T-helper 9 cell (primary cell): ENCODE measurements around the gene SRBD1.

Experiments used
- DNase-seq: peaks from one replicate; pipeline ENCODE4 v3.0.0-alpha.2; 2020

SRBD1 gene

DNA sequence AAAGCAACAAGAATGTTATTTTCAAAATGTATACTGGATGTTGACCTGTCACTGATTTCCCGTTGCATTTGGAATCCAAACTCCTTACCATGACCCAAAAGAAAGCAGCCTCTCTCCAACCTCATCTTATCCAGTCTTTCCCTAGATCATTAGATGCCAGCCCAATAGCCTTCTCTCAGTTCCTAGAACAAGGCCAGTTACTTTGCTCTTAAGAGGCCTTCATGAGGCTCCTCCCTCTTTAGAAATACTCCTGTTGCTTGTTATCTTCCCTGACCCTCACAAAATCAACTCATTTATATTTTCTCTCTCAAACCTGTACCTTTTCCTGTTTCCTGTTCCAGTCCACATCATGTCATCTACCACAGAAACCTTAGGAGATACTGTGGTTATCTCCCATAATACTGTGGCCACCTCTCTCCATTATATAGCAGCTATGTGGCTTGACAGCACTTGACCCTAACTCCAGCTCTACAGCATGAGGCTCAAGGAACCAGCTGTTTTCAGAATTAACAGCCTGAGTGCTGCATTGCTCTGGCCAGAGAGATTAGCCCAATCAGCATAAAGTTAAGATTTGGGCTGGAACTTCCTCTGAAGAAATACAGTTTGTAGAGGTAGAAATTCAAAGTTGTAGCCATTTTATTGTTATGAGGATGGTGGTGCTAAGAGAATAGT, 22.8 kb downstream of the SRBD1 start:
- DNase-seq = no peak

DNA sequence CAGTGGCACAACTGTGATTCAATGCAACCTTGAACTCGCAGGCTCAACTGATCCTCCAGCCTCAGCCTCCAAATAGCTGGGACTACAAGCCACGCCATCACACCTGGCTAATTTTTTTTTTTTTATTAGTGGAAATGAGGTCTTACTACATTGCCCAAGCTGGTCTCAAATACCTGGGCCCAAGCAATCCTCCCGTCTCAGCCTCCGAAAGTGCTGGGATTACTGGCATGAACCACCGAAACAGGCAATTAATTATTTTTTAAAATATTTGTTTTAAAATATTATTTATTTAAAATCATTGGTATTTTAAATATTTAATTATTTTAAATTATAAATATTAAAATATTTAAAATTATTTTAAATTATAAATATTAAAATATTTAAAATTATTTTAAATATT, 24.5 kb downstream of the SRBD1 start:
- DNase-seq = no peak

DNA sequence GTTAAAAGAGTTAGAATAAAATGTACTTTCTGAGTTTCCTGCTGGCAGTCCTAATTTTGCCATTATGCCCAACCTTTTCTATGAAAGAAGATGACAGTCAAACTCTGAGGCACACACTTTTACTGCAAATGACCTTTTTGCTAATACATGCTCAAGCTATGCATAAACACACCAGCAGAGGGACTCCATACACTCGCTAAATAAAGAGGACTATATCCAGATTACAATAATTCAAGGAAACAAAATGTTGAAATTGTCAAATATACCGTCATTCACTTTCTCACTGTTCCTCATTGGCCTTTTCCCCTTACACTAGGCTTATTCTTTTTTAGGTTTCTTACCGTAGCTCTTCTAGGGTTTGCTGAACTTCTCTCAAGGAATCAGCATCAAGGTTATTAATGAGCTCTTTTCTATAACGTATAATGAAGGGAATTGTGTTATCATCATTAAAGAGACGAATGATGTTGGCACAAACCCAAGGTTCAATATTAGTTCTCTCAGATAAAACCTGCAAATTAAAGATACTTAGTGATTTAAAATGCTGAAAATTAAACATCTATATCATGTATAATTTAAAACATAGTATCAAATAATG, 25.7 kb downstream of the SRBD1 start:
- no peak for DNase-seq

- no peak for DNase-seq
Observed at GRCh38 chr2:45583977-45584376, 27.1 kb downstream of the SRBD1 start.

DNA sequence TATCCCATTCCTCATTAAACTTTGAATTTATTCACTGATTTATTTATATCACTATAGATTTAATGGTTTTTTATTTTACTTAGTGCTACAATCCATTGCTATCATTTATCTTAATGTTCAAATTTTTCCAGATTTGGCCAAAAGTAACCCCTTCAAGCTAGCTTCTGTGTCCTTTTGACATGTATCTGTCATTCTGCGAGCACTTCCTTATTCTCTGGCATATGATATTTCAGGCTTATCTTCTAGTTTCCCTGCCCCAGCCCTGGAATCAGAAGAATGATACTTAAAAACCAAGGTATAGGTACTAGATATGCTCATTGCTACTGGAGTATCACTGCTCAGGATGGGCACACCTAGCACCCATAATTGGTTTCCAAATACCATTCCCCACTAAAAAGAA, 28.5 kb downstream of the SRBD1 start:
- no peak for DNase-seq

- no peak for DNase-seq
Observed at GRCh38 chr2:45578056-45578843, 32.8 kb downstream of the SRBD1 start.

- no peak for DNase-seq
Observed at GRCh38 chr2:45577441-45577840, 33.6 kb downstream of the SRBD1 start.

- no peak for DNase-seq
Observed at GRCh38 chr2:45575881-45576280, 35.2 kb downstream of the SRBD1 start.

DNA sequence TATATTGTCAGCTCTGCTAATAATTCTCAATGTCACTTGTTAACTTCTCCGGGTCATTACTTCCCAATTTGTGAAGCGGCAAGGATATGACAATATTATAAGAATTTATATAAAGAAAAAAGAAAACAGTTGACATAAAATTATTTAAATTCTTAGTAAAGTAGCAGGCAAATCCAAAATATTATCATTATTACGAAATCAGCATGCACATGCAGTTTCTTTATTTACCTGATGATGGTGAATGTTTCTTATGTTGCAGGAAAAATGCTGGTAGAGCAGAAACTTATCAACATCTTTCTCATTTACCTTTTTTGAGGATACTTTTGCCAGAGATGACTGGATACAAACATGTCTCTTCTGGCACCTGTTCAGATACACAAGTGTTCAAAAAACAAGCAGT, 38.1 kb downstream of the SRBD1 start:
- DNase-seq = no peak

DNA sequence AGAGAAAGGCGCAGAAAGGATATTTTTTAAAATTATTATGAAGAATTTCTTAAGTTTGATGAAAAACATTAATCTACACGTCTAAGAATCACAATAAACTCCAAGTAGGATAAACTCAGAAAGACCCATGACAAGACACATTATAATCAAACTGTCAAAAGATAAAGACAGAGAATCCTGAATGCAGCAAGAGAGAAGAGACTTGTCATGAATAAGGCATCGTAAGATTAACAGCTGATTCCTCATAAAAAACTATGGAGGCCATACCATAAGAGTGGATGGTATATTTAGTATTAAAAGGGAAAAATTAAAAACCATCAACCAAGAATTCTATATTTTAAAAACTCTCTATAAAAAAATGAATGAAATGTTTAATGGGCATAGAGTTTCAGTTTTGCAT, 39.1 kb downstream of the SRBD1 start:
- no peak for DNase-seq

DNA sequence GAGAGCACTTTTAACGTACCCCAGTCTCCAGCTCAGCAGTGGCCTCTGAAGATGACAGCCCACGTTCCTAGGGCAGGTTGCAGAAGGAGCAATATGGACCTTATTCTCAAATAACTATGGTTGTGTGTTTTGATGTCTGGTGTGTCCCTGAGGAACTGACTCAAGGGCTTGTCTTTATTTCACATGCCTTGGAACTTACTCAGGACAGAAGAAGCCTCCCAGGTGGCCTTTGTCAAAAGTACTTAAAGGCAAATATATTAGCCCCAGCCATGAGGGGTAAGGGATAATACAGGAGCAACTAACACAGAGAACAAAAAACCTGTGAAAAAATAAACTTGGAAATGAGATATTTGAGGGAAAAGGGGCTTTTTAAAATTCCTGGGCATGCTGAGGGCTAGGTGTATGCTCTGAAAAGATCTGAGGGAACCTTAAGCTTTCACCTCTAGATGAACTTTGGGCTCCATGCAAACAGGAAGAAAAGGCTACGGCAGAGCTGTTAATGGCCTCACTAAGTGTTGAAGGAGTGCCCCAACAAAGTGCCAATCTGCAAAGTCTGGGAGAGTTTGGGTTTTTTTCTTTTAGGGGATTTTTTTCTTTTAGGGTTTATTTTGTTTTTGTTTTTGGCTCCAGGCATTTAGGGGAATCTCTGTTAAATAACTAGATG, 40.3 kb downstream of the SRBD1 start:
- DNase-seq = no peak

- DNase-seq = no peak
Observed at GRCh38 chr2:45568935-45569334, 42.1 kb downstream of the SRBD1 start.

DNA sequence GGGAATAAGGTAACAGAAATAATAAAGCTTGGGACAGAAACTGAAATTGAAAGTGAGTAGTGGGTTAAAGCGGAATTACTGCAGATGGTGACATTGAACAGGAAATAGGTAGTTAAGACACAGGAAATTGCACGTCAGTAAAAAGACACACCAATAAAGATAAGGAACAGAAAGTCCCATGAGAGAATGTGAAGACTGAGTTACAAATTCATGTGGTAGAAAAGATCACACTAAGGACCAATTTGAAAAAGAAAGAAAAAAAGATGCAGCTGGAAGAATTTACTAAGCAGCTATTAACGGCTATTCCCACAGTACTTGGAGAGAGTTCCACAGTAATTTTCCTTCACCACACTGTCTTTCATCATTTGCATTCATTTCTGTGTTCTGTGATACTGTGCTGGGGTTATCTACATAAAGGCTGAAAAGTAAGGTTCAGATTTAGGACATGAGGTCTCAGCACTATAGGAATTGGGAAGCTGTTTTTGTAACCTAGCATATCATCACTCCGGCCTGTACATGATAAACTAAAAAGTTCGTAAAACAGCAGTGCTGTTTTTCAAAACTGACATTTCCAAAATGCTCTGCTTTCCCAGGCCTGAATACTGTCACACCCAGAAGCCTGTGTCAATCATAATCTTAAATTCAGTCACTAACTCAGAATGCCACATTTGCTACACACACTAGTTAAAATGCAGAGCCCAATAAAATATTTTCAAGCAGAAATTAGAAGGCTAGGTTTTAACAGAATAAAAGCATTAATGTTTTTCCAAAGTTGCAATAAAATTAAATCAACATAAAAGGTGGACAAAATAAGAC, 42.9 kb downstream of the SRBD1 start:
- no peak for DNase-seq

DNA sequence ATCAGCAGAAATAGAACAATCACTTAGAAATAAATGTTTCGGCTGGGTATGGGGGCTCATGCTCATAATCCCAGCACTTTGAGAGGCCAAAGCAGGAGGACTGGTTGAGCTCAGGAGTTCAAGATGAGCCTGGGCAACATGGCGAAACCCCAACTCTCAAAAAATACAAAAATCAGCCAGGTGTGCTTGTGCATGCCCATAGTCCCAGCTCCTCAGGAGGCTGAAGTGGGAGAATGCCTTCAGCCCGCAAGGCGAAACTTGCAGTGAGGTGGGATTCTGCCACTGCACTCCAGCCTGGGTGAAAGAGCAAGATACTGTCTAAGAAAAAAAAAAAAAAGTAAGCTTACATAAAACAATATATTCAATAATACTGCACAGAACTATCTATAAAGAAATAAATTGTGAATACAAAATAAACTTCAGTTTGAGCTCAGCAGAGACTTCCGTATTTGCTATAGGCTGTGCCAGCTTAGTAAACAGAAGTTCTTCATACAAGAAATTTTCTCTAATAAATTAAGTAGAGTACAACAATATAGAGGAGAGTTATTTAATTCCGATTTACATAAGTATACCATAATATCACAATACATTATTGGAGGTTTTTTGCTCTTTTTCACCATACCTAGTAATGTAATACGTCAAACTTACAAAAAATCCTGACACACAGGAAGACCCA, 43.6 kb downstream of the SRBD1 start:
- no peak for DNase-seq

GRCh38 chr2:45559436-45559835, 51.6 kb downstream of the SRBD1 start:
- no peak for DNase-seq

DNA sequence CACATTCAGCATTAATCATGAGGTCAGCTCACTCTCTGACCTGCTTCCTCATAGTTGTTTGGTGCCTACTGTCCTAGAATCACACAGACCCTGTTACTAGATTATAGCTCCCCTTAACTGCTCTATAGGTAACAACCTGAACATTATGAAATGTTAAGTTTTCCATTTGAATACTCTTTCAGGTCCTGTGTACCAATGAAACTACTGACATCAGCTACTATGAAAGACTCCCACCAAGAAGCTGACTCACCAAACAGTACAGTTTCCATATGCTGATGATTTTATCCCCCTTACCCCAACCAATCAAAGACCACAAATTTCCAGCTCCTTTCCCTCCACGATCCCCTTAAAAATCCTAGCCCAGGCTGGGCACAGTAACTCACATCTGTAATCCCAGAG, 56.3 kb downstream of the SRBD1 start:
- DNase-seq = no peak

DNA sequence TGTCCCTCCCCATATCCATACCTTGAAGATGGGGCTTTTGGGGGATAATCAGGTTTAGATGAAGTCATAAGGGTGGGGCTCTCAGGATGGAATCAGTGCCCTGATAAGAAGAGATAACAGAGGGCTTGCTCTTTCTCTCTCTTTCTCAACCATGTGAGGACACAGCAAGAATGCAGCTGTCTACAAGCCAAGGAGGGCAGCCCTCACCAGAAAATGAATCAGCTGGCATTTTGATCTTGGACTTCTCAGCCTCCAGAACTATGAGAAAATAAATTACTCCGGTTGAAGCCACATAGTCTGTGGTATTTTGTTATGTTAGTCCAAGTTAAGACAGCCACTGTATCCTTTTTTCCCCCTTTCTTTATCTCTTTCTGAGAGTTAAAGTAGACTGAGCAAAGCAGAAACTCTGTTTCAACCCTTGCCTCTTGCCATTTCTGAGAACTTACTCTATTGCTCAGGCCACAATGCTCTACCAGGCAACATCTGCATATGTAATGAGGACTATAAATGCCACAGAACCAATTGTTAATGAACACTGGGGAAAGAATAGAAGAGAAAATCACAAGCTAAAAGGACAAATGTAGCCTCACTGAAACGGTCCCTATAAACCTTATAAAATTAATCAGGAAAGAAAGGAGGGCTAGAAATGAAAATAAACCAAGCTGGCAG, 56.9 kb downstream of the SRBD1 start:
- DNase-seq = no peak

DNA sequence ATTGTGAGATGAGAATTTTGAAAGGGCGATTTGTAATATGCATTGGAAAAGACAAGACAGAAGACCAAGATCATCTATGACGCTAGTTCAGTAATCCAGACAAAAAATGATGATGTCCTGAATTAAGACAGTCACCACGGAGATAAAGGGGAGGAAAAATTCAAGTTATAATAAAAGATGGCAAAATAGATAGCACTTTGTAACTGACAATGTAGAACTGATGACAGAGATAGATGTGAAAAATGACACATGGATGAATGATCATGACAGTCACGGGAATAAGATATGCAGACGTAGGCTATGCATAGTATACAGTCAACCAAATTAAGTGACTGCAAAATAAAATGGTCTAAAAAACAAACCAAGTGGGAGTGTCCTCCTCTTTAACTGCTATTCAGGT, 59.2 kb downstream of the SRBD1 start:
- DNase-seq = no peak

DNA sequence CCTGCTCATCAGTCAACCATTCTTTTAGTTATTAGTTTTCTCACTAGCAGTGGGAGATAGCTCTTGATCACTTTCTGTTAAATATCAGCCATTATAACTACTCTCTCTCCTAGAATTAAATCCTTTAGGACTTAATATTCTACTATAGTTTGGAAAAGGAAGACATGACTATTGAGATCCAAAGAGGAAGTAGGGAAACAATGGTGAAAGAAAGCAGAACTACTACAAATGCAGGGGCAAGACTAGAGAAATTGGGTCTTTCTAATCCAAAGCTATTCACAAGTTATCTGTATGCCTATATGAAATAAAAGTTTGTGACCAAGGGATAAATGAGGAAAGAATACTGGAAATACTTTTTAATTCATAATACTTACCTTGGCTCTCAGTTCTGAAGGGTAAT, 65.1 kb downstream of the SRBD1 start:
- DNase-seq = no peak

DNA sequence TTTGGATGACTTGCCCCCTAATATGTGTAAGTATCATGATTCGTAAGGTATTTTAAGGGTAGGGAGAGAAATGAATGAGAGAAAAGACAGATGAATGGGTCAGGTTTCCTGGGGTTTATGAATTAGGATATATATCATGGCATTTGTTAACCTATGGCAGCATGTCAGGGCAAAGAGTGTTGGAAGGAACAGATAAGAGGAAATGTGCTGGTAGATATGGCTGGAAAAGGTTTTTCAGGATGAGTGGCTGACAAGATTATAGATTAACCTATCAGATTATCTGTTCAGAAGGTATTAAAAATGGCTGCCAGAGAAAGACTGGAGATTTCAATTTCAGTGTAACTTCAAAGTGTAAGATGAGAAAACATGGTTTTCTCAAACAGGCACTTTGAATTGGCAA, 67.8 kb downstream of the SRBD1 start:
- no peak for DNase-seq

- DNase-seq = no peak
Observed at GRCh38 chr2:45542013-45542412, 69.1 kb downstream of the SRBD1 start.

DNA sequence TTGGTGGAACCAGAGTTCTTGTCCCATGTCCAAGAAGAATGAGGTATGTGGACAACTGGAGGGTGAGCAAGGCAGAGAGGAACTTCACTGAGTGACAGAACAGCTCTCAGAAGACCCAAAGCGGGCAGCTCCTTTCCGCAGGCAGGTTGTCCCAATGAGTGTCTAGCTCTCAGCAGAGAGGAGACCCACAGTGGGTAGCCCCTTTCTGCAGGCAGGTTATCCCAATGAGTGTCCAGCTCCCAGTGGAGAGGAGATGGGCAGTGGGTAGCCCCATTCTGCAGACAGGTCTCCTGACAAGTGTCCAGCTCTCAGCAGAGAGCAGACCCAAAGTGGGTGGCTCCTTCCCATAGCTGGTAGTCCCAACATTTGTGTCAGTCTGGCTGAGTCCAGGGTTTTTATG, 69.6 kb downstream of the SRBD1 start:
- DNase-seq = no peak
